CD4-positive, CD25-positive, alpha-beta regulatory T cell (primary cell): ENCODE measurements around the gene CADM2. TPM values are rescaled to one million over a fixed set of nuclear protein-coding genes. Genes with fewer than 3 reads are reported as not detected.

Source experiments
- ATAC-seq, 2 donors: fragments of 150-1000 bp; cut with Tn5 transposase; one replicate each; pipeline ENCODE4 v1.10.0; 2021; ENCODE audit warnings: low read depth in 2 of 2, moderate number of reproducible peaks in 2 of 2, moderate library complexity in 1 of 2
- DNase-seq, 3 donors: peaks; one replicate each; pipeline versions ENCODE4 v3.0.0 to v3.0.0-alpha.2; 2012 to 2022; ENCODE audit warnings: mixed read lengths in 1 of 3
- H3K27ac ChIP-seq: one replicate; pipeline ENCODE4 v1.7.0; 2013; ENCODE audit warnings: mild to moderate bottlenecking, low read length; ENCODE audit not compliant: insufficient read depth, poor library complexity, severe bottlenecking
- H3K27me3 ChIP-seq: one replicate; pipeline ENCODE4 v1.7.0; 2013; ENCODE audit warnings: low read length; ENCODE audit not compliant: control insufficient read depth, insufficient read depth
- H3K36me3 ChIP-seq: one replicate; pipeline ENCODE4 v1.7.0; 2013; ENCODE audit warnings: mild to moderate bottlenecking, low read length, moderate library complexity; ENCODE audit not compliant: control insufficient read depth, insufficient read depth
- H3K4me1 ChIP-seq: 2 replicates; pipeline ENCODE4 v1.7.0; 2013; ENCODE audit warnings: mild to moderate bottlenecking, low read length; ENCODE audit not compliant: insufficient read depth, control insufficient read depth, poor library complexity, severe bottlenecking
- H3K4me3 ChIP-seq: one replicate; pipeline ENCODE4 v1.7.0; 2013; ENCODE audit warnings: low read depth, mild to moderate bottlenecking, low read length, moderate library complexity
- H3K9me3 ChIP-seq, 2 experiments: 1 replicate in 1 of 2; 2 replicates in 1 of 2; pipeline ENCODE4 v1.7.0; 2013; ENCODE audit warnings: low read length in 2 of 2, mild to moderate bottlenecking in 1 of 2, moderate library complexity in 1 of 2; ENCODE audit not compliant: control insufficient read depth in 2 of 2
- H3K27ac Mint-ChIP-seq, 3 donors: one replicate each; pipeline ENCODE4 v1.8.0; 2020 to 2022; ENCODE audit warnings: mild to moderate bottlenecking in 3 of 3, mixed read lengths in 3 of 3, moderate library complexity in 2 of 3
- H3K27me3 Mint-ChIP-seq: one replicate; pipeline ENCODE4 v1.8.0; 2022; ENCODE audit warnings: mild to moderate bottlenecking, mixed read lengths
- H3K36me3 Mint-ChIP-seq: one replicate; pipeline ENCODE4 v1.8.0; 2020; ENCODE audit warnings: mixed read lengths
- H3K4me1 Mint-ChIP-seq, 4 donors: one replicate each; pipeline ENCODE4 v1.8.0; 2020 to 2022; ENCODE audit warnings: mixed read lengths in 4 of 4, mild to moderate bottlenecking in 1 of 4
- H3K4me3 Mint-ChIP-seq, 4 donors: one replicate each; pipeline ENCODE4 v1.8.0; 2020 to 2022; ENCODE audit warnings: mild to moderate bottlenecking in 4 of 4, mixed read lengths in 4 of 4, moderate library complexity in 3 of 4
- H3K9me3 Mint-ChIP-seq, 7 donors: one replicate each; pipeline ENCODE4 v1.8.0; 2020 to 2022; ENCODE audit warnings: mixed read lengths in 7 of 7, mild to moderate bottlenecking in 3 of 7, moderate library complexity in 2 of 7
- polyA plus RNA-seq, 4 donors: library from polyadenylated mRNA; unstranded; fragments of 300-500 nt; fragmentation: Illumina TruSeq; gene quantifications; one replicate each; pipeline ENCODE4 v1.2.3, GENCODE V29; 2021
- total RNA-seq: library from RNA; stranded (reverse); gene quantifications from one replicate; pipeline ENCODE4 v1.2.3, GENCODE V29; 2022

Gene CADM2
- total and polyA plus RNA-seq, 5 donors from 2014 or later: not detected

GRCh38 chr3:85455561-85456200 is 496.9 kb downstream of the CADM2 start:
- Mint-ChIP-seq H3K36me3 (no peaks in the 10 kb centered on the region), H3K4me3 (no peak overlapping the region), H3K27me3 (no peaks in the 10 kb centered on the region), H3K27ac (no peak overlapping the region), H3K4me1 (no peaks in the 10 kb centered on the region), H3K9me3 (peaks cover 0 to 7% (median 0%) of the 10 kb centered on the region in 7 donors)
- DNase-seq (no peak), ATAC-seq (no peak)
- Histone ChIP-seq H3K9me3 (peaks cover 0 to 2% of the 10 kb centered on the region in 2 experiments), H3K4me3 (no peak overlapping the region), H3K4me1 (no peaks in the 10 kb centered on the region), H3K27ac (no peak overlapping the region), H3K27me3 (no peaks in the 10 kb centered on the region), H3K36me3 (no peaks in the 10 kb centered on the region)

DNA sequence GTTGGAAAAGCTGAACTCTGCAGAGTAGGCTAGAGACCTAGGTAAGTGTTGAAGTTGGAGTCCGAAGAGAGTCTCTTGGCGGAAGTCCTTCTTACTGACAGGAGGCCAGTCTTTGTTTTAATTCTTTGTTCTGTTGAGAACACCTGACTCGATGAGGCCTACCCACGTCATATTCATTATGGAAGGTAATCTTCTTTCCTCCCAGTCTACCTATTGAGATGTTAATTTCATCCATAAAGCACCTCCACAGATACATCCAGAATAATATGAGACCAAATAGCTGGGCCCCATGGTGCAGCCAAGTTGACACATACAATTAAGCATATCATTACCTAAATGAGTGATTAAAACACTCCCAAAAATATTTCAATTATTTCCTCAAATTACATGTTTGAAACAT is 515.5 kb downstream of the CADM2 start:
- H3K27me3 ChIP-seq: no peaks in the 10 kb centered on the region
- no peaks in the 10 kb centered on the region for H3K9me3 ChIP-seq
- DNase-seq: no peak
- Mint-ChIP-seq H3K4me1 (no peaks in the 10 kb centered on the region), H3K36me3 (no peaks in the 10 kb centered on the region), H3K9me3 (peaks cover 2 to 7% (median 4%) of the 10 kb centered on the region in 7 donors), H3K4me3 (no peak overlapping the region), H3K27me3 (no peaks in the 10 kb centered on the region), H3K27ac (no peak overlapping the region)
- H3K27ac ChIP-seq: no peak overlapping the region
- no peaks in the 10 kb centered on the region for H3K36me3 ChIP-seq
- ATAC-seq: no peak
- no peak overlapping the region for H3K4me3 ChIP-seq
- H3K4me1 ChIP-seq: no peaks in the 10 kb centered on the region

DNA sequence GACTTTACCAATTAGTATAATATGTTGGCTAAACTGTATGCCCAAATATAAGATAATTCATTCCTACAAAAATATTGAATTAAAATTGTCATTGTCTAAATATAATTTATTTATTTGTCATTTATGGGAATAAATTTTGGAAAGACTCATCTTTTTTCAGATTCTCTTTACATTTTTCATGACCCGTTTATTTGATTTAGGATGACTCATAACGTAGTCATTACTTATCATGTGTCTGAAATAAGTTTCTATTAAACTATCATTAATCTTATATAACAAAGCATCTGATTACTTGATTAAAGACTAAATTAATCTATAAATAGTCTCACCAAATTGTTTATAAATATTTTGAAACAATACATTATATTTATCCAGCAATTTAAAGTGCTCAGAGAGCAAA is 516.6 kb downstream of the CADM2 start:
- no peak overlapping the region for H3K4me3 Mint-ChIP-seq
- H3K4me1 Mint-ChIP-seq: no peaks in the 10 kb centered on the region
- no peaks in the 10 kb centered on the region for H3K36me3 Mint-ChIP-seq
- H3K27me3 Mint-ChIP-seq: no peaks in the 10 kb centered on the region
- H3K9me3 Mint-ChIP-seq: peaks cover 0 to 6% (median 1%) of the 10 kb centered on the region in 7 donors
- no peak for ATAC-seq
- no peaks in the 10 kb centered on the region for H3K4me1 ChIP-seq
- H3K27ac ChIP-seq: no peak overlapping the region
- H3K4me3 ChIP-seq: no peak overlapping the region
- no peaks in the 10 kb centered on the region for H3K36me3 ChIP-seq
- no peak overlapping the region for H3K27ac Mint-ChIP-seq
- DNase-seq: no peak
- H3K9me3 ChIP-seq: no peaks in the 10 kb centered on the region
- no peaks in the 10 kb centered on the region for H3K27me3 ChIP-seq

- H3K36me3 Mint-ChIP-seq: no peaks in the 10 kb centered on the region
- H3K27me3 ChIP-seq: no peaks in the 10 kb centered on the region
Observed at GRCh38 chr3:85476891-85477495, 518.2 kb downstream of the CADM2 start.

GRCh38 chr3:85481411-85482212 is 522.8 kb downstream of the CADM2 start:
- Mint-ChIP-seq H3K36me3 (no peaks in the 10 kb centered on the region), H3K27me3 (no peaks in the 10 kb centered on the region)
- DNase-seq: no peak

More at GRCh38 chr3:85476891-85477495, 518.2 kb downstream of the CADM2 start:
- Mint-ChIP-seq H3K27me3 (no peaks in the 10 kb centered on the region), H3K27ac (no peak overlapping the region), H3K9me3 (peaks cover 0 to 3% (median 1%) of the 10 kb centered on the region in 7 donors), H3K4me3 (no peak overlapping the region), H3K4me1 (no peaks in the 10 kb centered on the region)
- H3K4me3 ChIP-seq: no peak overlapping the region
- H3K36me3 ChIP-seq: no peaks in the 10 kb centered on the region
- ATAC-seq (no peak), DNase-seq (no peak)
- no peaks in the 10 kb centered on the region for H3K9me3 ChIP-seq
- H3K4me1 ChIP-seq: no peaks in the 10 kb centered on the region
- no peak overlapping the region for H3K27ac ChIP-seq

GRCh38 chr3:85482213-85482490 is 523.4 kb downstream of the CADM2 start:
- no peaks in the 10 kb centered on the region for H3K4me1 Mint-ChIP-seq
- ATAC-seq: no peak

More at GRCh38 chr3:85481411-85482212, 522.8 kb downstream of the CADM2 start:
- Histone ChIP-seq H3K27ac (no peak overlapping the region), H3K36me3 (no peaks in the 10 kb centered on the region), H3K27me3 (no peaks in the 10 kb centered on the region), H3K4me3 (no peak overlapping the region), H3K9me3 (no peaks in the 10 kb centered on the region), H3K4me1 (no peaks in the 10 kb centered on the region)
- Mint-ChIP-seq H3K4me3 (no peak overlapping the region), H3K9me3 (peaks cover 0 to 7% (median 3%) of the 10 kb centered on the region in 7 donors), H3K27ac (no peak overlapping the region), H3K4me1 (no peaks in the 10 kb centered on the region)
- no peak for ATAC-seq

GRCh38 chr3:85483986-85484385 is 525.2 kb downstream of the CADM2 start:
- H3K36me3 ChIP-seq: no peaks in the 10 kb centered on the region
- no peak overlapping the region for H3K27ac Mint-ChIP-seq

More at GRCh38 chr3:85482213-85482490, 523.4 kb downstream of the CADM2 start:
- Mint-ChIP-seq H3K27me3 (no peaks in the 10 kb centered on the region), H3K36me3 (no peaks in the 10 kb centered on the region), H3K9me3 (peaks cover 0 to 7% (median 3%) of the 10 kb centered on the region in 7 donors), H3K27ac (no peak overlapping the region), H3K4me3 (no peak overlapping the region)
- Histone ChIP-seq H3K9me3 (no peaks in the 10 kb centered on the region), H3K4me3 (no peak overlapping the region), H3K27ac (no peak overlapping the region), H3K36me3 (no peaks in the 10 kb centered on the region), H3K27me3 (no peaks in the 10 kb centered on the region), H3K4me1 (no peaks in the 10 kb centered on the region)
- no peak for DNase-seq

More at GRCh38 chr3:85483986-85484385, 525.2 kb downstream of the CADM2 start:
- Mint-ChIP-seq H3K27me3 (no peaks in the 10 kb centered on the region), H3K36me3 (no peaks in the 10 kb centered on the region), H3K4me3 (no peak overlapping the region), H3K4me1 (no peaks in the 10 kb centered on the region), H3K9me3 (peaks cover 0 to 7% (median 4%) of the 10 kb centered on the region in 7 donors)
- Histone ChIP-seq H3K4me1 (no peaks in the 10 kb centered on the region), H3K4me3 (no peak overlapping the region), H3K9me3 (no peaks in the 10 kb centered on the region), H3K27me3 (no peaks in the 10 kb centered on the region), H3K27ac (no peak overlapping the region)
- no peak for DNase-seq
- ATAC-seq: no peak
